C4-2B (cell line): ENCODE data around the gene RTN4.

ENCODE experiments used
- CTCF ChIP-seq: fragments of 450-650 bp; conservative IDR thresholded peaks from 2 replicates; pipeline ENCODE4 v1.5.1; 2017; ENCODE audit warnings: mild to moderate bottlenecking
- ZFX ChIP-seq: fragments of 450-650 bp; IDR thresholded peaks from 2 replicates; pipeline ENCODE4 v1.6.1; 2017

- TF ChIP-seq CTCF (no peak), ZFX (no peak)
Observed at GRCh38 chr2:55018619-55019018, 31.6 kb downstream of the RTN4 start.
